Fibroblast of skin of right quadriceps (primary cell): ENCODE data around the gene SEMA4D.

Experiments
- DNase-seq: peaks from one replicate; pipeline ENCODE4 v3.0.0-alpha.2; 2013

Gene SEMA4D

DNA sequence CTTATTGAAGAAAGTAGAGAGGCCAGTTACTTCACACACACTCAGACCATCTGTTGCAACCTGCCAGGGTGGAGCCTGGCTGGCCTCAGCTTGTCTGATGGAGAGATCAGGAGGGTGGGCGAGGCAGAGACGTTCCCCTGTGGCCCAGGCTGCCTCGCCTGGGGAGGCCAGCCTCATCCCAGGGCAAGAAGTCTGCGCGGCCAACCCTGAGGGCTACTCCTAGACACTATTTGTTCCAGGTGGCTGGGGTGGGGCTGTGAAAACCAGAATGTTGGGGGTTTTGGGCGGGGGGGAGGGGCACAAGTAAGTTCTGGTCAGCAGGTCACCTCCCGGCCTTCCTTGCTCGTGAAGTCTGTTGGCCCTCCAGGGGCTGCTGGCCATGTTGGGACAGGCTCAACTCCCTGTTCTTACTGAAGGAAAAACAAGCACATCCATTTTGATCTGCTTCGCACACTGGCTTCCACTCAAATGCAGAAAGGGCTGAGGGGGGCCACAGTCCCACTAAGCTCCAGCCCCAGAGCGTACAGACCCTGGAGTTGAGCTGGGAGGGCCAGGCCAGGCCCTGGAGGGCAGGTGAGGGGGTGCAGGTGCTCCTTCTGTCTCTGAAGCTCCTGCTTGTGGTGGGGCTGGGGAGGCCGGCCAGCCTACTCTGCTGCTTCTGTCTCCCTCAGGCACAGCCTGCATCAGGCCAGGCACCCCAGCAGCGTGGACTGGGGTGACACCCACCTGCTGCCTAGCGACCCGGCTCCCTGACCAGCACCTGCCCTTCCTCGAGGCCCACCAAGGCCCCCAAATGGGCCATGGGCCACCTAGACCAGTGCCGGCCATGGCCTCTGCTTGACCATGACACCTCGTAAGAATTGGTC is 133.0 kb downstream of the SEMA4D start:
- DNase-seq: no peak

DNA sequence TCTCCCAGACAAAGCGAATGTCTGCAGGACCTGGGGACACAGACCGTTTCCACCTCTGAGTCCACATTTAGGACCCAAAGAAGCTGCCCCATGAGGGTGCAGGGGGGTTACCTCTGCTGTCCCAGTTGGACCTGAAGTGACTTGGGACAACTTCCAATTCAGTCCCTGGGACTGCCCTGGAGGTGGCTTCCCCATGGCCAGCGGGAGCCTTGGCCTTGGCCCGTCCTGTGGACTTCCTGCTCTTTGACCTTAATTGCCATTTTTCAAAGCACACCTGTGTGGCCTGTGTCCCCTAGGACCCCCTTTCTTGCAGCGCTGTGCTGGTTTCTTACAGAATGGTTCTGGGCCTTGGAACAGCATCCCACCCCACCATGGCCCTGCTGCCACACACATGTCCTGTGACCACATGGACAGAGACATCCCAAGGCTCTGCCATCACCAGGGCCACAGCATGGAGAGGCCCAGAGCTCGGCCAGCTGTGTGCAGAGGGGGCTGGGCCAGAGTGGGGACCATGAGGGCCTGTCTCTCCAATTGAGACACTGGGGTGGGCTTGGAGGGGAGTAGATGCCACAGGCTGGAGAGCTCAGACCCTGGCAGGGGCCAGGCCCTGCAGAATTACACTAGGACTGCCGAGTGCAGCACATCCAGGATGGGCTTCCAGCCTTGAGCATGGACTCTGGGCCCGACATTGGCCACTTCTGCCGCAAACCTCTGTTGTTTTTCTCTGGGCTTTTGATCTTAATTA is 133.8 kb downstream of the SEMA4D start:
- DNase-seq: no peak

DNA sequence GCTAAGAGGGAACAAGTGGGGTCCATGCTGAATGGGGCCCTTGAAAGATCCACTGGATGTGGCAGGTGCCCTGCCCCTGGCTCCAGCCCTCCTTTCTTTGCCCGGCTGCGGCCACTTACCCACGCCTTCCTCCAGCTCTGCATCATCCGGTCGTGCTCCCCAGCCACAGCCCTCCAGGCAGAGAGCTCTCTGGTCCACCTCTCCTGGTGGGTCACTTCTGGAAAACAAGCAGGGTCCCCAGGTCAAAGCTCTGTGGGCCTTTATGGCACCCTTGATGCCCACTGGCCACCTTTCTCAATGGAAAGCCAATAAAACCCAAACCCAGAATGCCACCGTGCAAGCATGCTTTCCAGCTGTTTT is 134.6 kb downstream of the SEMA4D start:
- DNase-seq: no peak

DNA sequence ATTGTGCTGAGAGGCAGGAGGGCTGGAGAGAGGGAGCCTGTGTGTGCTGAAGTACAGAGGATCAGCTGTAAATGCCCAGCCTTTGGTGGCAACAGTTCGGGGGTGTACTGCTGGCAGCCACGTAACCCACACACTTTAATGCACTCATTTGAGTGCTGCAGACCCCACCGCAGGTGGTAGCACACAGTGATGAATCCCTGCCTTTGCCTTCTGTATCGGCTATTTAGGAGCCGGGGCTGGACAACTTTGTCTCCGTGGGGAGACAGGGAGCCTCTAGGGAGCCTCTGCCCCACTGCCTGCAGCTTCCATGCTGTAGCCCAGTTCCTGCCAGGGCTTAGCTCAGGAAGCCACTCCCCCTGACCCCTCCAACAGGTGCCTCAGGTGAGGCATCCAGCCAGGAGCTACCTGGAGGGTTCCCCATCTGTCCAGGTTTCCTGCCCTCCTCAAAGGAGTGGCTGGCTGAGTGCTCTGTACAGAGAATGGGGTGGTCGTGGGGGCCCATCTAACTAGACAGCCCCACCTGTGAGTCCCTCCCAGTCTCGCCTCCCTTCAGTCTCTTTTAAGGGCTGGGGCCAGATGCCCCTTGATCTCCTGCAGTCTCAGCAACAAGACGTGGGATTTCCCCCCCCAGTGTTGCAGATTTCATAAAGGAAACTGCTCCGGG is 135.1 kb downstream of the SEMA4D start:
- DNase-seq: no peak

DNA sequence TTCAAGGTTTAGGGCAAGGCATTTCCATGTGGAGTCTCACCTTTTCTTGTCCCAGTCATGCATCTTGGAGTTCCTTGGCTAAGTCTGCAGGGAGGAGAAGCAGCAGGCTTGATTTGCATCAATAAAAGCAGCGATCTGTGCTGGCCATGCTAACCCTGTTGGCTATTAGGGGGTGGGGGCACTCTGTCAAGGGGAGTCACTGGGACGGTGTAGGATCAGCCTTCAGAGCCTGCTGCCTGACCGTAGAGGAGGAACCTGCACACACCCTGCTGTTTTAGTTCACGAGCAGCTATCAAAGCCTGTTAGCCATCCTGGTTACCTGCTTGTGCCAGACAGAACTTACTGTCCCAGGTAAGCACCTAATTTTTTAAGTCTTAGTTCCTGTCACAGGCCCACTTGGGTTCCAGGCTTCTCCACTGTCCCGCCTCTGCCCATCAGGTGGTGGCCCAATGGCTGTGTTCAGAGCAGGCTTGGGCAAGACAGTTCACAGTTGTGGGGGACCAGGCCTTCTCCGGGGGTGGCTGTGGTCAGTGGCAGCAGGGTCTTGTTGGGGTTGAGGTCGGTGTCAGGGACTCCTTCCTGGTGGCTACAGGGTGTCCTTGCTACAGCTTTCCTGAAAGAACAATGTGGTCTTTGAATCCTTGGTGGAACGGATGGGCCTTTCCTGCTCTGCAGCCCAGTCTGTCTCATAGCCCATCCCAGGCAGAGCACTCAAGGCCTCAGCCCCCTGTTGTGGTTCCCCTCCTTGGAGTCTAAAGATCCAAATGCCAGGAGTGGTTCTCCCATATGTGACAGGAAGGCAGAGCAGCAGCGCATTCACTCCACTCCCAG is 135.9 kb downstream of the SEMA4D start:
- no peak for DNase-seq

DNA sequence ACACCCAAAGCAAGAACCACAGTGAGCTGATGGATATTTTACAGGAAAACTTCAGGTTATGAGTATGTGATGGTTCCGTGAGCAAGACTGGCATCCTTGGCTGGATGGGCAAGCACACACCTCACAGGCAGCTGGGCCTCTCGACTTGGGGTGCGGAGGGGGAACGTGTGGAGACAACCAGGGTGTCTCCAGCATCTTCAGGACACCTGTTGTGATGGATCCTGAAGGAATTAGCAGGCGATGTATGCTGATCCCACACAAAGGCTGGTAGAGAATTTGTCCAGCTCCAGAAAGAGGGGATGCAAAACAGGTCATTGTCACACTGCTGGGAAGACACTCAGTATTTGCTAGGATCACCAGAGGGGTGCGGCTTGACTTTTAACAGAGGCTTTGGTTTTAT is 136.9 kb downstream of the SEMA4D start:
- DNase-seq: no peak

DNA sequence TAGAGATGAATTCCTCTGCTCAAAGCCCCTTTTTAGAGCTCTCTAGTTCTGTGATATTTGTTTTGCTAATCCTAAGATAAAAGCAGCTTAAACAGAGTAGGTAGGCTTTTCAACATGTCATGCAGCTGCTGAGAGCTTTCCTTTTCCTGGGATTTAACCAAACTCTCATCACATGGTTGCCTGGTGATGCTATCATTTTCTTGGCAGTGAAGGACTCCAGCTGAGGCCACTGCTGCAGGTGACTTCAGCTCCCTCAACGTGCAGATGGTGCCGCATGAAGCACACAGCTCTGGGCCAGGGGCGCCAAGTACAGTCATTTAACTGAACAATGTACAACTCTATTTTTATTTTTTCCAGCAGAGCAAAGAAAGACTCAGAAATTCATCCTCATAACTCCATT is 137.4 kb downstream of the SEMA4D start:
- no peak for DNase-seq

DNA sequence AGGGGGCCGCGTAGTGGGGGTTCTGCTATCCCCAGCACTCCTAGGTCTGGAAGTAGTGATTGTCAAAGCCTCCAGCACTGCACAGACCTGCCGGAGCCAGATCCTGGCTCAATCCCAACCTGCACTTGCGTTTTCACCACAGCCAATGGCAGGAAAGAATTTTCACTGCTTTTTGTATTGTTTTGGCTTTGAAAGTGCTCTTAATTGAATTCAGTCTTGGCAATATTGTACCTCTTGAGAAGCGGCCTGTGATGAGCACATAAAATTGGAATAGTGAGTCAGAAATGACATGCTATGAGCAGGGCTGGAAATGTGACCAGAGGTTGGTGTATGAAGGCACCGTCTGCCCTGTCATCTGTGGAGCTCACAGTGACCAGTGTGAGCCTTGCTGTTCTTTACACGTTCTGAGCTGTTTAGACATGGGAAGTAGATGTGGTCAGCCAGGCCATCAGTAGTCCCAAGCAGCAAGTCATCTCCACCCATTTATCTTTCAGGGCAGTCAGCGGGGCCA is 138.1 kb downstream of the SEMA4D start:
- no peak for DNase-seq

DNA sequence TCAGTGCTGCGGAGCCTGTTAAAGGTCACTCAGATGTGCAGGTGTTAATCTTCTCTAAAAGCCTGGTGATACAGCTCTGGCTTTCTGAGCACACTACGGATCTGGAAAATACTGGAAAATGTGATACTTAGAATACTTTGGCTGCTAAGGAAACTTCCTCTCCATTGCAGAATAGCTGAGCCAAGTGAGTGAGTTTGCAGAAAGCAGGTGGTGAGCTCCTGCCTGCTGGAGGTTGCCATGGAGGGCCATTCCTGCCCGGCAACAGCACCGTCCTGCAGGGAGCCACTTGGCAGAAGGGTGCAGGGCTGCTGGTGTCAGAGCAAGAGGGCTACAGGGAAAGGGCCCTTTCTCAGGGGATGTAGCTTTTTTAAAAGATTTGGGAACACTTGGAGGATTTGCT is 138.9 kb downstream of the SEMA4D start:
- DNase-seq: no peak

DNA sequence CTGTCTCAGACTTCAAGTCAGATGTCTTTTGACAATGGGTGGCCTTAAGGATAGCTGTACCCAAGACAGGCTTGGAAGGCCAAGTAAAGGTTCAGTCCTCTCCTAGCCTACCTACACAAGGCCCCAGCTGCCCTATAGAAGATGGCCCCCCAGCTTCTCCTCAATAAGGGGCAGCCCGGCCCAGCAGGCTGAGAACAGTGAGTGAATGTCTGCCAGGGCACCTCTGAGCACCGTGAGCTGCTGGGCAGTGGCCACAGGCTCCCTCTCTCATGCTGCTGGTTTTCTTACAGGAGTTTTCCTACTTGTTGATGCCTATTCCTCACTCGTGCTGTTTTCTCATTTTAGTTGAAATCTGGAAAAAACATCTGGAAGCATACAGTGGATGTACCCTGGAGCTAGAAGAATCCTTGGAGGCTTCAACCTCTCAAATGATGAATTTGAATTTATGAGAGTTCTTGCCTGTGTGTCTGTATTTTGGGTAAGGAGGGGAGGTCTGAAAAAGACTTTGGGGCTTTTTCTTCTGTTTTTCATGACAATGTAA is 139.5 kb downstream of the SEMA4D start:
- DNase-seq: no peak

DNA sequence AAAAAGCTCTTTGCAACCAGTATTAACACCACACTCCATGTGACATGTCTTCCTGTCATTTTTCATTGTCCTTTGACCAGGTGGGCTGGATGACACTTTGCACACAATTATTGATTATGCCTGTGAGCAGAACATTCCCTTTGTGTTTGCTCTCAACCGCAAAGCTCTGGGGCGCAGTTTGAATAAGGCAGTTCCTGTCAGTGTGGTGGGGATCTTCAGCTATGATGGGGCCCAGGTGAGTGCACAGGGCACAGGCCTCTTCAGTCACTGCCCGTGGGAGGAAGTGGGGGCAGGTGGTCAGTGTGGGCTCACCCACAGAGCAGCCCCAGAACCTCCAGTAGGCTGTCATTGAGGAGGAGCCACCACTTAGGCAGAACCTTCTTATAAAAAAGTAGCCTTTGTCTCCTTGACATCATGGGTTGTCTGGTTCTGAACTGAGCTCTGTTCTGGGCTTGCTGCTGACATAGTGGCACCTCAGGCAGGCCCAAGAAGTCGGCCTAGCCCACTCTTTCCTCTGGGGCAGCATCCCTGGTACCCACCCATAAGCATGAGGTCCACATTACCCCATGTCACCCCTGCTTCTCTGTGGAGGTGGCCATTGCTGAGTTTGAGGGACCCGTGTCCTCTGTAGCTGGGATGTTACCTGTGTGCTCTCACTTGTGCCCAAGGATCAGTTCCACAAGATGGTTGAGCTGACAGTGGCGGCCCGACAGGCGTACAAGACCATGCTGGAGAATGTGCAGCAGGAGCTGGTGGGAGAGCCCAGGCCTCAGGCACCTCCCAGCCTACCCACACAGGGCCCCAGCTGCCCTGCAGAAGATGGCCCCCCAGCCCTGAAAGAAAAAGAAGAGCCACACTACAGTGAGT is 140.3 kb downstream of the SEMA4D start:
- no peak for DNase-seq

DNA sequence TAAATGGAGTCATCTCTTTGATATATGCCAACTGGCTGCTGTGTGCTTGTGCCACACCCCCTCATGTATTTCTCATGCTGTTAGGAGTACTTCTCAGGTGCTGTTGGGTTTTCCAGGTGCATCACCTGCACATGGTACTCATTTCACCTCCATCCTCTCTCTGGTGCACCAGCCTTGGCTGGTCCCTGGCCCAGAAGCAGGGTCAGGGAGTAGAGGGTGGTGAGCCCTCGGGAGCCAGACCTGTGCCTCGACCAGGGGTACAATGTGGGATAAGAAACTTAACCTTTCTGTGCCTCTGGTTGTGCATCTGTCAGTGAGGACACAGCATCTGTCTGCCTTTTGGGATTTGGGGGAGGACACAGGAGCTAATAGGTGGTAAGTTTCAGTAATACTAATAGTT is 141.1 kb downstream of the SEMA4D start:
- no peak for DNase-seq

DNA sequence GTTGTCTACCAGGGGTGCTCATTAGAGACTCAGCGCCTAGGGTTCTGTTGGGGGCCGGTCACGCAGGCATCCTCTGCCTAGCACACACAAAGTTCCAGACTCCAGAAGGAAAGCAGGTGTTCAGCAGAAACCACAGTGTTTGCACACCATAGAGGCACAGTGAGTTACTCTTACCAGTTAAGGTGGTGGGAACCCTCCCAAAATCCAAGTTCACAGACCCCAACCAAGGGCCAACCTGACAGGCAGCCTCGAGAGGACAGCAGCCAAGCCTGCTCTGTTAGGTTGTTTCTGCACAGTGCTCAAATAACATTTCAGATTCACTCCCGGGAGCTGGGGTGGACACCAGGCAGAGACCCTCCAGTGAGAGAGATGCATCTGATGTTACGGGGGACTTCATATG is 143.4 kb downstream of the SEMA4D start:
- DNase-seq: no peak

DNA sequence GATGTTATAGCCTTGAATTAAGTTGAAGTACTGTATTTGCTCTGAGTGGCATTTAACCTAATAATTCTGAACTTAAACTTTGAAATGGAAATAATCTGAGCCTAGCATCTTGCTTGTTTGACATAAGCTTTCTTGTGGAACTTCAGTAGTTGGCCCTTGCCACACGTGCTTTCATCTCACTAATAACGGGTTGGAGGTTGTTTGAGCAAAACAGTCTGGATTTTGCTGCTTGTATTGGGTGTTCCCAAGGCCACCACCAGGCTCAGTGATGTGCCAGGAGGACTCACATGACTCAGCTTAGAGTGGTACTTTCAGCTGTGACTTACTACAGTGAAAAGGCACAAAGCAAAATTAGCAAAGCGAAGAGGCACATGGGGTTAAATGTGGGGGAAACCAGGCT is 143.9 kb downstream of the SEMA4D start:
- no peak for DNase-seq

DNA sequence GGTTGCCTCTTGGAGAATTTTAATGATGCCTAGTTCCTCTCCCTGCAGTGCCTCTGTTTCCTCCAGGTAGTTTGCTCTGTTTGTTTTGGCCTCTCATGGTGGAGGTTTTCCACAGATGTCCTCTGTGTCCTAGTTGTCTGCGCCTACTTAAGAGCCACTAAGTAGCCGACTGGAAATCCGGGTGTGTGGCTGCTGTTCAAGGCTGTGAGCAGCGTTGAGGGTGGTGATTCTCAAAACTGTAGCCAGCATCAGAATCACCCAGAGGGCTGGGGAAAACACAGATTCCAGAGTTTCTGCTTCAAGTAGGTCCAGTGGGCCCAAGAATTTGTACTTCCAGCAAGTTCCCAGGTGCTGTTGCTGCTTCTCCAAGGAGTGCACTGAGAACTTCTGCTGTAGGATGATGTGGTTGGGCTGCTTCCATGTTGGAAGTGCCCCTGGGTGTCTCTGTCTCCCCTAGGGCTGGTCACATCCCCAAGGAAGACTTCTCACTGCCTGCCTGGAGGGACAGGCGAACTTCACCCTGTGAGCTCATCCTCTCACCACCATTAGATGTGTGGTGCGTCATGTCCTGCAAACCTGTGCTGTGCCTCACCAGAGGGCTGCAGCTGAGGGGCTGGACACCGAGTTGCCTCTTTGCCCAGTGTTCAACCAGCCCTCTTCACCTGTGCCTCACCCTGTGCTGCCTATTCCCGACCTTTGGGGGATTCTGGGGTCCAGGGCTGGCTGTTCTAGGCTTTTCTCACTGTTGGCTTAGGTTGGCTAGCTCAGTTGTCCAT is 144.9 kb downstream of the SEMA4D start:
- no peak for DNase-seq

DNA sequence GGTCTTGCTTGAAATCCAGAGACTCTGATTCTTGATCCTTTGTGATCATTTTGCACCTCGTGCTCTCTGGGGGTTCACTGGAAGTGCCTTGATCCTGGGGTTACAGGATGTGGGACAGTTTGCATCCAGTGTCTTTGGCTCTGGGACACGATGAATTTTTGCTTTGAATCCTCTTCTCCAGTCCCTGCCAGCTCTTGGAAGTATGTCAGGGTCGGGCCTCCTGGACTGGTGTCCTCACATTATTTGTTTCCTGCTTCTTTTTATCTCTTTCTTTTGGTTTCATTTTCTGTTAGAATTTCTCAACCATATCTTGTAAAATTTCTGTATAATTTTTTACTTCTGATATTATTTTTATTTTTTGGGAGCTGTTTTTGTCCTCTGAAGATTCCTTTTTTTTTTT is 145.5 kb downstream of the SEMA4D start:
- no peak for DNase-seq

DNA sequence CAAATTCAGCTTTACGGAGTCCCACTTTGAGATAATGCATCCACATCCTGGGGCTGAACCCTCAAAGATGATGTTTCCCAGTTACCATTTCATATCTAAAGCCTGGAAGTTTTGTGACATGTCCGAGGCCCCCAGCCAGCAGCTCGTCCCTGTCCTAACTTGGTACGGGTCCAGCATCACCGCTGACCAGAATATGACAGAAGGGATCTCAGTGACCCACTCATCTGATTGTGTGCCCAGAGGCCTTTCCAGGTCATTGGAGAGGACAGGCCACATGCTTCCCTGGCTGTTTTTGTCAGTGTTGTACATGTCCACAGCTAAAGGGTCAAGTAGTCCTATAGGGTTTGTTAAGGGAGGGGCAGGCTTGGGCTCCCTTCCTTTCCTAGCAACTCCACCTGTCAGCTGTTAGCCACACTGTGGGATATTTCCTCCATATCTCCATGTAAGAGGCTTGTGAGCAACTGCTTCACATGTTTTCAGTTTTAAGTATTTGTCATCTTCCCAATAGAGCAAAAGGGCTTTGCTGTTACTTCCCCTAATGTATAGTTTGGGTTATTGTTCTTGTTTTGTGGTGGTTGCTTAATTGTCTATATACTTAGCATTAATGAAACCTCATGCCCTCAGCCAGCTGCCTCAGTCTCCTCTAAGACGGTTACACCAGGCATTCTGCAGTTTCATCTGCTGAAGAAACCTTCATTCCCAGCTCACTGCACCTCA is 146.2 kb downstream of the SEMA4D start:
- DNase-seq: no peak

DNA sequence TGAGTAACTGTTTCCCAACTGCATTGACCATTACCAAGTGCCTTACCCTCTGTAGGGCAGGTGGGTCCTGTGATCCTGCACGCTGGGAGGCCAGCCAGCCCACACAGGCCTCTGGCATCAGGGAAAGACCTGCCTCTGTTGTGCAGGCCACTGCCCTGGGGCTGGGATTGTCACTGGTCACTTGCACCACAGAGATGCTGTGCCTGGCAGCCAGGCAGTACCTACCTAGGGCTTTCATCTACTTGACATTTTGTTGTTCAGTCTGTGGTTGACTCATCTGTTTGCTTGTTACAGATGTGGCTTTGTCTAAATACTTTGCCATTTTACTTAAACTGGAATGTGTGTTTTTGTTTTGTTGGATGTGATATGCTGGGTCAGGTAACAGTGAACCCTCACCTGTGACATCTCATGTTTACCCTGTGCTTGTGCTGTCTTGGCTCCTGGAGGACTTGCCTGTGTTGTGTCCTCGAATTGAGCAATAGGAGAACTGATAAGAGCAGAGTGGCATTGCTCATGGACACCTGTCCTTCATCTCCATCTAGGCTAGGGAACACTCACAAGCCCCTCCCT is 146.8 kb downstream of the SEMA4D start:
- DNase-seq: no peak

DNA sequence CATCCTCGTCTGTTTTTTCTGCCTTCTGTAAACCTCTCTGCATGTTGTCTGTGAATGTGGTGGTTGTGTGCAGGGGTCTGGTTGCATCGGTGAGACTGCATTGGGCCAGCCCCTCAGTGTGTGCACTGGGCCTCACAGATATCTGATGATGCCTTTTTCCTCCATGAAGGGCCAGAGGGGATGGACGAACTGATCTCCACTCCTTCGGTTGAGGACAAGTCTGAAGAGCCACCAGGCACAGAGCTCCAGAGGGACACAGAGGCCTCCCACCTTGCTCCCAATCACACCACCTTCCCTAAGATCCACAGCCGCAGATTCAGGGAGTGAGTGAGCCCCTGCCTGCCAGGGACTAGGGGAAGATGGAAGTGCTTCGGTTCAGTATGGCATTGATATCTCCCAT is 148.3 kb downstream of the SEMA4D start:
- DNase-seq: no peak

DNA sequence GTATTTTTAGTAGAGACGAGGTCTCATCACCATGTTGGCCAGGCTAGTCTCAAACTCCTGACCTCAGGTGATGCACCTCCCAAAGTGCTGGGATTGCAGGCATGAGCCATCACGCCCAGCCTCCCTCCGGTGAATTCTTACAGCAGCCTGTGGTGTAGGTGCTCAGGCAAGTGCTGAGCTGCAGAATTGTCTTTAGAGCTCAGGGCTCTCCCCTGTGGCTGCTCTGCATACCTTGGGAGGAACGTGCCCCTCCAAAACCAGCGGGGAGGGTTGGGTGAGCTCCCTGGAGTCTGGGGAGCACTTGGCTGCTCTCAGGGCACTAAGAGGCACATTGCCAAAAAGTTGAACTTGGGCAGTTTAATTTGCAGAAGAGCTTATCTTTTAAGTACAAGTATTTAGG is 150.3 kb downstream of the SEMA4D start:
- no peak for DNase-seq
